Esophagus squamous epithelium (tissue), 5 donors: Measurements from ENCODE around the gene MBOAT7. TPM values are rescaled to one million over a fixed set of nuclear protein-coding genes. Genes with fewer than 3 reads are reported as not detected.
"Not testable (repeated sequence)": the region's sequence is repeated elsewhere in the genome, so short reads cannot be mapped to it uniquely, and the experiment has no call there.

Source experiments
- DNase-seq: peaks from one replicate; lab custom pipeline; 2025; lab: John Stamatoyannopoulos, UW
- H3K27ac ChIP-seq, 4 donors: fragments of 200-600 bp; sonication (generic); one replicate each; pipeline ENCODE4 v1.5.1; 2016 to 2019; ENCODE audit warnings: mild to moderate bottlenecking in 1 of 4
- H3K27me3 ChIP-seq, 4 donors: fragments of 200-600 bp; sonication (generic); 1 replicate in 3 of 4; 2 replicates in 1 of 4; pipeline versions ENCODE4 v1.5.1 to v1.6.0; 2017 to 2021; ENCODE audit warnings: antibody characterized with exemption in 1 of 4
- H3K36me3 ChIP-seq, 3 donors: fragments of 200-600 bp; sonication (generic); one replicate each; pipeline ENCODE4 v1.5.1; 2016 to 2019
- H3K4me1 ChIP-seq, 3 donors: fragments of 200-600 bp; sonication (generic); one replicate each; pipeline ENCODE4 v1.5.1; 2017 to 2019
- H3K4me3 ChIP-seq, 4 donors: fragments of 200-600 bp; sonication (generic); 1 replicate in 3 of 4; 2 replicates in 1 of 4; pipeline ENCODE4 v1.5.1; 2016 to 2019; ENCODE audit warnings: mild to moderate bottlenecking in 2 of 4, moderate library complexity in 1 of 4
- H3K9me3 ChIP-seq, 3 donors: fragments of 200-600 bp; sonication (generic); one replicate each; pipeline ENCODE4 v1.5.1; 2016 to 2019
- CTCF ChIP-seq, 6 experiments: fragments of 450-650 bp in 4 of 6; fragments of 200-600 bp in 2 of 6; sonication (generic) in 2 of 6; IDR thresholded peaks; one replicate each; pipeline ENCODE4 v1.5.1; 2016 to 2019; ENCODE audit warnings: antibody characterized with exemption in 6 of 6, mild to moderate bottlenecking in 4 of 6, moderate library complexity in 4 of 6
- POLR2A ChIP-seq, 4 donors: fragments of 450-650 bp; IDR thresholded peaks; one replicate each; pipeline ENCODE4 v1.6.1; 2017; ENCODE audit warnings: antibody characterized with exemption in 4 of 4, mild to moderate bottlenecking in 4 of 4, moderate library complexity in 3 of 4
- WGBS, 2 donors: methylation state at CpG; one replicate each; pipeline ENCODE4 v1.1.5; 2018; 5-methylcytosine and 5-hydroxymethylcytosine counted together
- intact Hi-C: fragments of 100-400 bp; cut with DNase I; formaldehyde crosslinking; loops from one replicate; pipeline ENCODE4 v1.15.0; 2022
- total RNA-seq, 4 donors: library from RNA; depleted of rRNA; stranded (reverse); fragments of >200 nt; gene quantifications; one replicate each; pipeline ENCODE4 v1.1.0, GENCODE V29; 2016
- donor health status: DM: yes; HTN: yes; CAD: no.

The MBOAT7 gene
- total RNA-seq, 4 donors from 2014 or later = 32.2 to 56.2 (median 40.8) TPM

GRCh38 chr19:54172471-54173358 lies 16.7 kb downstream of the MBOAT7 start, which contains the start of gene TMC4:
TSS of gene TMC4 (minus strand) at chr19:54173160. CDS start at chr19:54173117, 43 bp downstream.
- TF ChIP-seq POLR2A (IDR thresholded peaks at IDR 0.05) = no peak
- TF ChIP-seq CTCF (IDR thresholded peaks at IDR 0.05) = peak in 4 of 6 experiments; percentile 35 to 55 (median 42)
- WGBS, 2 donors = 6 to 26% methylated on average over 3 to 11 of the region's 13 CpGs
- intact Hi-C loops = no loop called here
- H3K9me3 ChIP-seq = no peaks in the 10 kb centered on the region
- peaks cover 0 to 16% (median 0%) of the 10 kb centered on the region in 3 donors for H3K36me3 ChIP-seq
- peak within 1 kb of the TSS; percentile 26 to 65 (median 50) for H3K4me3 ChIP-seq
- peaks cover 0 to 4% (median 0%) of the 10 kb centered on the region in 4 donors for H3K27me3 ChIP-seq
- H3K4me1 ChIP-seq = peaks cover 8 to 33% (median 11%) of the 10 kb centered on the region in 3 donors
- H3K27ac ChIP-seq = peak within 1 kb of the TSS; percentile 51 to 87 (median 69)
- no peak for DNase-seq

GRCh38 chr19:54171736-54172431 lies 17.5 kb downstream of the MBOAT7 start:
- peak overlapping the region in 3 of 4 donors; percentile 14 to 73 (median 38) for H3K27ac ChIP-seq
- peaks cover 8 to 33% (median 11%) of the 10 kb centered on the region in 3 donors for H3K4me1 ChIP-seq
- H3K9me3 ChIP-seq, DNase-seq, intact Hi-C loops, H3K27me3 ChIP-seq: not testable (repeated sequence)
- peak overlapping the region in 3 of 4 donors; percentile 50 to 65 (median 51) for H3K4me3 ChIP-seq
- peaks cover 0 to 16% (median 0%) of the 10 kb centered on the region in 3 donors for H3K36me3 ChIP-seq
- 66 to 70% methylated on average over 8 of the region's 23 CpGs for WGBS, 2 donors

- no peak overlapping the region for H3K27ac ChIP-seq
- H3K9me3 ChIP-seq = no peaks in the 10 kb centered on the region
- intact Hi-C loops = loop anchor here (10.0 kb wide), 1 partner anchor 66 kb away; no protein-coding TSS in a partner anchor
- DNase-seq = no peak
- peaks cover 17 to 42% (median 17%) of the 10 kb centered on the region in 3 donors for H3K4me1 ChIP-seq
- H3K36me3 ChIP-seq = no peaks in the 10 kb centered on the region
- H3K4me3 ChIP-seq = no peak overlapping the region
- WGBS, 2 donors = 79% methylated on average over 12 to 14 of the region's 21 CpGs
- H3K27me3 ChIP-seq = peaks cover 0 to 25% (median 0%) of the 10 kb centered on the region in 4 donors
- no peak for TF ChIP-seq CTCF (IDR thresholded peaks at IDR 0.05)
- no peak for TF ChIP-seq POLR2A (IDR thresholded peaks at IDR 0.05)
Observed at GRCh38 chr19:54169149-54169740, 20.1 kb downstream of the MBOAT7 start.

- no peak overlapping the region for H3K27ac ChIP-seq
- intact Hi-C loops = loop anchor here (10.0 kb wide), 1 partner anchor 66 kb away; no protein-coding TSS in a partner anchor
- no peaks in the 10 kb centered on the region for H3K36me3 ChIP-seq
- no peaks in the 10 kb centered on the region for H3K9me3 ChIP-seq
- no peak overlapping the region for H3K4me3 ChIP-seq
- H3K27me3 ChIP-seq = peaks cover 0 to 27% (median 0%) of the 10 kb centered on the region in 4 donors
- TF ChIP-seq POLR2A (IDR thresholded peaks at IDR 0.05) = no peak
- peak; percentile 75 to 89 (median 79) for TF ChIP-seq CTCF (IDR thresholded peaks at IDR 0.05)
- 25 to 26% methylated on average over 18 to 23 of the region's 25 CpGs for WGBS, 2 donors
- peaks cover 16 to 37% (median 17%) of the 10 kb centered on the region in 3 donors for H3K4me1 ChIP-seq
- DNase-seq = no peak
Observed at GRCh38 chr19:54168174-54168917, 21.0 kb downstream of the MBOAT7 start.
